ENCODE measurements around the gene JAGN1.
"Not testable (repeated sequence)": the region's sequence is repeated elsewhere in the genome, so short reads cannot be mapped to it uniquely, and the experiment has no call there.

Gene JAGN1

DNA sequence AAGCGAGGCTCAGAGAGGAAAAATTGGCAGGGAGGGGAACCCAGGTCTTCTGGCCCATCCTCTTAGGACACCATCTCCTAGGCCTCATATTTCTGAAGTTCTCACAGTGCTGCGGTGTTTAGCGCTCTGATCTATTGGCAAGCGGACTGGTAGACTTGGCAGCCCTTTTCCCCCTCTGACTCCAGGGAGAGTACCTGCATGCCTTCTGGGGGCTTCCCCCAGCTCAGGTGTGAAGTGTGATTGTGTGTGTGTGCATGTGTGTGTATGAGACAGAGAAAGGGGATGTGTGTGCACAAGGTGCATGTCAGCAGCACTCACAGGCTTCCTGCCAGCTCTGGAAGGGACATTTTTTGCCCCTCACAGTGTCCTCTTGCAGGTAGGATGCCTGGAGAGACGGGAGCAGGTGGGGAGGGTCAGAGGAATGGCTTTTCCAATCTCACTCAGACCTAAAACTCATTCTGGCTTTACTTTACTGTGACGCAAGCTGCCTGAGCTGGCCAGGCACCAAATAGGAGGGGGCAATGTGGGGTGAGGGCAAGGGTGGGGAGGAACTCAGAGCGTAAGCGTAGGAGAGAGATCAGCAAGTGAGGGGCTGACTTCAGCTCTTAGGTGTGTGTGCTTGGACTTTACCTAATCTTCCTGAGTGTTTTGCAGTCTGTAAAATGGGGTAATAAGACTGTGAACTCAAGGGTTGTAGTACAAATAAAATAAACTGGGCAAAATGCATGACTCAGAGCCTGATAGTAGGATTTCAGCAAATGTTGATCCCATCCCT lies 8.2 kb downstream of the JAGN1 start:
- no peak for DNase-seq (ENCODE audit: low read depth)

DNA sequence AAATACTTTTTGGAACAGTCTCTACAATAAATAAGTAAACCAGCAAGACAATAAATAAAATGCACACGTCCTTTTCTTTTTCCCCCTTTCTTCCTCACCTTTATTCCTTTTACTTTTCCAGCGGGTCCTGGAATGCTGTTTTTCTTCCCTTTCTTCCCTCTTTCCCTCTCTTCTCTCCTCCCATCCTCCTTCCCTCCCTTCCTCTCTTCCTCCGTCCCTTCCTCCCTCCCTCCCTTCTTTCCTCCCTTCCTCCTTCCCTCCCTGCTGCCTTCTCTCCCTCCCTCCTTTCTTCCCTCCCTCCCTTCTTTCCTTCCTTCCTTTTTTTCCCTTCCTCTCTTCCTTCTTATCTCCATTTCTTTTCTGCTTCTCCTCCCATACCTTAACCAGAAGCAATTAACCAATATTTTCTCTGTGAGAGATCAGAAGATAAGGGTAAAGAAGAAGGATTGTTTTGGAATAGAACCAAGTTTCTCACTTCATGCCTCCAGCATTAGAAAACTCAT lies 8.9 kb downstream of the JAGN1 start:
- DNase-seq (ENCODE audit: low read depth), result no peak

DNA sequence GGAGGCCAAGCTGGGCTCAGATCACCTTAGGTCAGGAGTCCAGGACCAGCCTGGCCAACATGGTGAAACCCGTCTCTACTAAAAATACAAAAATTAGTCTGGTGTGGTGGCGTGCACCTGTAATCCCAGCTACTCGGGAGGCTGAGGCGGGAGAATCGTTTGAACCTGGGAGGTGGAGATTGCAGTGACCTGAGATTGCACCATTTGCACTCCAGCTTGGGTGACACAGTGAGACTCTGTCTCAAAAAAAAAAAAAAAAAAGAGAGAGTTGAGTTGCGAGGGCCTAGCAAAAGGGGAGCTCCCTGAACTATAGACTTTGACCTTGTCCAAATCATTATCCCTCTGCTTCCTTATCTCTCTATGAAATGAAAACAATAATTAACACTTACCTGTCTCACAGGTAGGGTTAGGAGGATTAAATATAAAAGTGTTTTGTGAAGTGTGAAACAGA lies 10.6 kb downstream of the JAGN1 start:
- not testable (repeated sequence) for DNase-seq (ENCODE audit: low read depth)

DNA sequence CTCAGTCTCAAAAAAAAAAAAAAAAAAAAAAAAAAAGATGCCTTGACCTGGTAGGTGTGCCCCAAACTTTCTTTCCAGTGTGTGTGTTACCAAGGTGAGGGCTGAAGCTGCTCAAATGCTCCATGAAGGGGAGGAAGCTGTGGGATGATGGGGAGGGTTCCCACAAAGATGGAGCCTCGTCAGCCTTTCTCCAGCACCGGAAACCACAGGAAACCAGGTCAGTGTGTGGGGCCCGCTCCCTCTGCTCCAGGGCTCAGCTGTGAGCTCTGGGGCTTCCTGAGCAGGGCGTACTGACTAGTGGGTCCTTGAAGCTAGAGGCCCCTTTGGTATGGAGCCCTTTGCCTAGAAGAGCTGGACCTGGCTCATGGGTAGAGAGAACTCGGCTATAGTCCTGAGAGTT lies 11.6 kb downstream of the JAGN1 start:
- DNase-seq (ENCODE audit: low read depth), result no peak

DNA sequence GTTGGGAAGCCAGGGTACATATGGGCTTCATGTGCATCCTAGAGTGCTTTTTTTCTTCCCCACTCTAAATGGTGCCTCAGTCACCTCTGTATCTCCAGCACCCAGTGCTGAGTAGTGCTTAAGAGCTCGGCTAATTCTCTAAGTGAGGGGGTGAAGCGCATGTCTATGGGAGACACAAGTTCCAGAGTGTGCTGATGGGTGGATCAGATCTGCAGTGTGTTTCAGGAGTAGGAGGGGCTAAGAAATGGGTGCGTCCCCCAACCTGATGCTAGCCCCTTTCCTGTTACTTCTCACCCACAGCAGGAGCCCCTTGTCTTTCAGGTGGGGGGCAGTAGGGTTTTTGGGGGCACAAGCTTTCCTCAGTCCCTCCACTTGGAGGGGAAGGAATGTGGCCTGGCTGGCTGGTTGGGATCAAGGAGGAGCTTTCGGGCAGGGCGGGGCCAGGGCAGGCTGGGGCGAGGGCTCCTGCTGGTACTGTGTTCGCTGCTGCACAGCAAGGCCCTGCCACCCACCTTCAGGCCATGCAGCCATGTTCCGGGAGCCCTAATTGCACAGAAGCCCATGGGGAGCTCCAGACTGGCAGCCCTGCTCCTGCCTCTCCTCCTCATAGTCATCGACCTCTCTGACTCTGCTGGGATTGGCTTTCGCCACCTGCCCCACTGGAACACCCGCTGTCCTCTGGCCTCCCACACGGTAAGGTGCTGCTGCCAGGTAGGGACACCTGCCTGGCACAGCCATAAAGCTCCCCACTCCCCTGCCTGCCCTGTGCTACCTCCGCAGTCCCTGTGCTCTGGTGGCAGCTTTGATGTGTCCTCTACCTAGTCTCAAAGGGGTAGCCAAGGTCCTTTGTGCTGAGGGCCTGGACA lies 12.2 kb downstream of the JAGN1 start, which contains the start of gene IL17RE:
Gene IL17RE, plus strand, starts transcription at position 477 of the 866 bp plus-strand sequence. Its CDS starts 85 bp downstream, at position 562.
- DNase-seq (ENCODE audit: low read depth), result no peak

DNA sequence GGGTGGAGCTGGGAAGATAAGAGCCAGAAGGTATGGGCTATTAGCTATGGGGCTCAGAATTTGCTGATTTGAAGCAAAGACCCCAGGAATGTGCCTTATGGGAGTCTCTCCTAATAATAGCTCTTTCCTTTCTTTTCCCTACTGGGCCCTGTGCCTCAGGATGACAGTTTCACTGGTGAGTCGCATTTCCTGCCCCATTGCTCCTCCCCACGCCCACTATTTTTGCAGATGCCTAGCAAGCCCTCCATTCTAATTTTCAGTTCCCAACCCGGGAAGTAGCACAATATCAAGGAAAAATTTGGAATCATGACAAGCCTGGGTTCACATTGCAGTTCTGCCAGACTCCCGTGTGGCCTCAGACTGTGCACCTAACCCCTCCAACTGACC lies 12.8 kb downstream of the JAGN1 start:
- DNase-seq (ENCODE audit: low read depth), result no peak

DNA sequence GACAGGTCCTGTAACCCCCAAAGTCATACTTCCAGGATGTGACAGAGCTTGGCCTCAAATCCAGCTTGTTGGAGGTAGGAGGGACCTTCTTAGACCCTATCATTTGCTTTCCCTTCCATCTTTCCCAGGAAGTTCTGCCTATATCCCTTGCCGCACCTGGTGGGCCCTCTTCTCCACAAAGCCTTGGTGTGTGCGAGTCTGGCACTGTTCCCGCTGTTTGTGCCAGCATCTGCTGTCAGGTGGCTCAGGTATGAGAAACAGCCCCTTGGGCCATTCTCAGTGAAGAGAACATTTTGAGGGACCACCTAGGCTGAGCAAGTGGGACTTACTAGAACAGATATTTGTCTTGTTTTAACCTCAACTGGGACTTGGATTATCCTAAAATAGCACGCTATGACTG lies 13.5 kb downstream of the JAGN1 start:
- no peak for DNase-seq (ENCODE audit: low read depth)

DNA sequence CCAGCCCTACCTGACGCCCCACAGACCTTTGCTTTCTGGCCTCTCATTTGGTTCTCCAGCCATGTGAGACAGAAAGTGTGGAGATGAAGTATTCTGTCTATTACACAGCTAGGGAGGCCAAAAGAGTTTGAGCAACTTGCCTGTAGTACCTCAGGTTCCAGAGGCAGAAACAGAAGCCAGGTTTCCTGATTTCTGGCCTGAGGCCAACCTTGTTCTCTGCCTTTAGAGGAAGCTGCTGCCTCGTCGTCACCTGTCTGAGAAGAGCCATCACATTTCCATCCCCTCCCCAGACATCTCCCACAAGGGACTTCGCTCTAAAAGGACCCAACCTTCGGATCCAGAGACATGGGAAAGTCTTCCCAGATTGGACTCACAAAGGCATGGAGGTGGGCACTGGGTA lies 16.1 kb downstream of the JAGN1 start:
- DNase-seq (ENCODE audit: low read depth), result no peak

DNA sequence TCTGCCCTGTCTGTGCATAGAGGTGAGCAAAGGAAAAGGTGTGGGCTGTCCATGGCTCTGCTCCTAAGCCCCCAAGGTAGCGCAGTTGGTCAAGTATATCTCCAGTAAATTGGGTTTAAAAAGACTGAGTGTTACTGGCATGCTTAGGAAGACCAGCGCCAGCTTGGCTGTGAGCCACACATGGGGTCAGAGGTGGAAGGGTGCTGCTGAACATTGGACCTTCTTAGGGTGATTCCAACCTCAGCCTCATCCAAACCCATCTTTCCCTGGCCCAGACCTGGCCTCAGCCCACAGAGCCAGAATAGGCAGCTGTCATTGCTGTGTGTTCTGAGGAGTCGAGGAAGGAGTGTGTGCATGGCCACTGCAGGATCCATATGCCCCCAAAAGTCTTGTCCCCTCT lies 17.9 kb downstream of the JAGN1 start:
- DNase-seq (ENCODE audit: low read depth), result no peak

DNA sequence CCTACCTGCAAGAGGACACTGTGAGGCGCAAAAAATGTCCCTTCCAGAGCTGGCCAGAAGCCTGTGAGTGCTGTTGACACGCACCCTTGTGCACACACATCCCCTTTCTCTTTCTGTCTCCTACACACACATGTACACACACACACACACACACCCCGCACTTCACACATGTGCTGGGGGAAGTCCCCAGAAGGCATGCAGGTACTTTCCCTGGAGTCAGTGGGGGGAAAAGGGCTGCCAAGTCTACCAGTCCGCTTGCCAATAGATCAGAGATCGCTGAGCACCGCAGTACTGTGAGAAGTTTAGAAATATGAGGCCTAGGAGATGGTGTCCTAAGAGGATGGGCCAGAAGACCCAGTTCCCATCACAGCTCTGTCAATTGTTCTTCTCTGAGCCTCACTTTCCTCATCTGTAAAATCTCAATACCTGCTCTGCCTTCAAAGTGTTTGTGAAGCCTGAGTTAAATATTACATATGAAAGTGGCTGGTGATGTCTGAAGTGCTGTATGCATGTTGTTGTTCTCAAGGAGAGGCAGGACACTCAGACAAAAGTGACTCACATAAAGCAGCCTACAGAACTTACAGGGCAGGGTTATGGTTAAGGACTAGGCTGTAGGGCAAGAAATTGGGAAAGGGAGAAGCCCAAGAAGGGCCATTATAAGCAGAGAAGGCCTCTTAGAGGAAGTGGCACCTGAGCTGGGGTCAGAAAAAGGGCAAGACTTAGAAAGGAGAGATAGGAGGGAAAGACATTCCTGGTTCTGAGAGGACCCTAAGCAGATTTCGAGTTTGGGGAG lies 19.0 kb downstream of the JAGN1 start:
- DNase-seq (ENCODE audit: low read depth), result no peak

DNA sequence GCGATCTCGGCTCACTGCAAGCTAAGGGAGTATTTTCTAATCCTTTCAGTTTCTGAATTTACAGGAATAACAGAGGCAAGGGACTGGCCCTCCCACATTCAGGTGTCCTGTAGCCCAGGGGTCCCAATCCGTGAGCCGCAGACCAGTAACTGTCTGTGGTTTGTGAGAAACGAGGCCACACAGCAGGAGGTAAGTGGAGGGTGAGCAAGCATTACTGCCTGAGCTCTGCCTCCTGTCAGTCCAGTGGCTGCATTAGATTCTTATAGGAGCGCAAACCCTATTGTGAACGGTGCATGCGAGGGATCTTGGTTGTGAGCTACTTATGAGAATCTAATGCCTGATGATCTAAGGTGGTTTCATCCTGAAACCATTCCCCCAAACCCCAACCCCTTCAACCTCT lies 21.5 kb downstream of the JAGN1 start:
- DNase-seq (ENCODE audit: low read depth), result no peak

DNA sequence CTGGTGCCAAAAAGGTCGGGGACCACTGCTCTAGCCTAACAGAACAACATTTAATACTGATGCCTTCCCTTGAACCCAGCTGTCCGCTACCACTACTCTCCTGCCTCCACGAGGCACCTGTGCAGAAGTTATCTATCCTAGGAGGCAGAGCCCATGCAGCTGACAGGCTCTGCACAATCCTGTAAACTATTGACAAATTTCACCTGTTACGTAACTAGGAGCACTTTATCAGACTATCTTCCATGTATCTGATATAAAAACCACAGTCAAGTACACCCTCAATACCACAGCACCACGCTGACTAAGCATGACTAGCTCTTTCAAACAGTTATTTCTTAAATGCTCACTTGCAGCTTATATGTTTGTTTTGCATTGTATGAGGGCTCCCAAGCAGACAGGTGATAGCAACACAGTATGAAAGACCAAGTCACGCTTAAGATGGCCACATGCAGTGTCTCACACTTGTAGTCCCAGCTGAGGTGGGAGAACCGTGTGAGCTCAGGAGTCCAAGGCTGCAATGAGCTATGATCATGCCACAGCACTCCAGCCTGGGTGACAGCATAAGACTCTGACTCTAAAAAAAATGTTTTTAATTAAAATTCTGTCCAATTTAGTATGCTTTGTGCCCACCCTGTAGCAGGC lies 22.0 kb downstream of the JAGN1 start:
- DNase-seq (ENCODE audit: low read depth), result peak; percentile 21

DNA sequence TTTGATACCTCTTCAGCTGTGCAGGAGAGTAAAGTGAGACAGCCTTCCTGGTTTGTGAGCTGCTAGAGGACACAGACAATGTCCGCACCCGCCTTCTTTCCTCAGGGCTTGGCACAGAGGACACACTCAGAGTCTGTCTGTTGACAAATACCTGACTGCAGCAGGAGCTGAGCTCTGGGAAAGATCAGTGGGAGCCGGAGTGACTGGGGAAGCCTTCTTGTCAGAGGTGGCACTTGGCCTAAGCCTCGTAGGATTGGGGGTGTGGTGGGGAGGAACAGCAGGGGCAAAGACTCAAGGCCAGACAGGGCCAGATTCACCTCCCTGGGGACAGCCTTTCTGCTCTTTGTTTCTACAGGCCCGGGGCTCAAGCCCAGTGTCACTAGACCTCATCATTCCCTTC lies 23.2 kb downstream of the JAGN1 start:
- no peak for DNase-seq (ENCODE audit: low read depth)

DNA sequence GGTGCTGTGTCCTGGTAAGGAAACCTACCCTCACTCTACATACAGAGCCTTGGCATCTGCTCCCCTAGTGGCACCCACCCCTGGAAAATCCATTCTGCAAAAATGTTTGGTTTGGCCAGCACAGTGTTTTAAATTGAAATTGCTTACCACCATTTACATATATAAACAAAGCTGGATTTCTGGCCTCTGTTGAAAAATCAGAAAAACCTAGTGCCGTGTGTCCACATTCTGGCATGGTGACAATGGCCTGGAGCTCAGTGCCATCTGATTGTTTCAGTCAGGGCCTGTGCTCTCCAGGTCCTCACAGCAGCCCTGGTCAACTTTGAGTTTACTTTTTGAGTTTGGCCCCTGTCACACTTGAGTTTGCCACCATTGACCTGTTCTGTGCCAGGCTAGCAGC lies 23.6 kb downstream of the JAGN1 start:
- no peak for DNase-seq (ENCODE audit: low read depth)

DNA sequence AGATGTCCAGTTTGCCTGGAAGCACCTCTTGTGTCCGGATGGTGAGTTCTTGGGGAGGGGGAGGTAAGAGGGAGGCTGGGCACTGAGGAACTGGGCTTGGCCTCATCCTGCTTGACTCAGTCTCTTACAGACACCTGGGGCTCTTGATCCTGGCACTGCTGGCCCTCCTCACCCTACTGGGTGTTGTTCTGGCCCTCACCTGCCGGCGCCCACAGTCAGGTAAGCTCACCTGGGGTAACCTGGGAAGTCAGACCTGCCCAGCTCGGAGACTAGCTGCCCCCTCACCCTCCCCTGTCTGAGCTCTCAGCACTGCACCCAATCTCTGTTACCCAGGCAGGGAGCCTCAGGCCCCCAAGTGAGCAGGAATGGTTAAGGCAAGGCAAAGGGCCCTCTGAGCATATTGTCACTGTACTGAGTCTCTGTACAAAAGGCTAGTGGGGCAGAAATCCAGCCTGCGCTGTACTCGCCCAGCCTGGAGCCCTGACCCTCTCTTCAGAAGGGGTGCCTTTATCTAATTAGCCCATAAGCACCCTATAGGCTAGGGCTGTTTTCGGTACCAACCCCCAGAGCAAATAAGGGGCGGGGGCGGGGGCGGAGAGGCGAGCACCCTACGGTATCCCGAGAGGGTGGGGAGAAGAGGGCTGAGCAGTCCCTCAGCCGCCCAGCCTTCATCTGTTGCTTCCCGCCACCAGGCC lies 24.3 kb downstream of the JAGN1 start:
- no peak for DNase-seq (ENCODE audit: low read depth)

DNA sequence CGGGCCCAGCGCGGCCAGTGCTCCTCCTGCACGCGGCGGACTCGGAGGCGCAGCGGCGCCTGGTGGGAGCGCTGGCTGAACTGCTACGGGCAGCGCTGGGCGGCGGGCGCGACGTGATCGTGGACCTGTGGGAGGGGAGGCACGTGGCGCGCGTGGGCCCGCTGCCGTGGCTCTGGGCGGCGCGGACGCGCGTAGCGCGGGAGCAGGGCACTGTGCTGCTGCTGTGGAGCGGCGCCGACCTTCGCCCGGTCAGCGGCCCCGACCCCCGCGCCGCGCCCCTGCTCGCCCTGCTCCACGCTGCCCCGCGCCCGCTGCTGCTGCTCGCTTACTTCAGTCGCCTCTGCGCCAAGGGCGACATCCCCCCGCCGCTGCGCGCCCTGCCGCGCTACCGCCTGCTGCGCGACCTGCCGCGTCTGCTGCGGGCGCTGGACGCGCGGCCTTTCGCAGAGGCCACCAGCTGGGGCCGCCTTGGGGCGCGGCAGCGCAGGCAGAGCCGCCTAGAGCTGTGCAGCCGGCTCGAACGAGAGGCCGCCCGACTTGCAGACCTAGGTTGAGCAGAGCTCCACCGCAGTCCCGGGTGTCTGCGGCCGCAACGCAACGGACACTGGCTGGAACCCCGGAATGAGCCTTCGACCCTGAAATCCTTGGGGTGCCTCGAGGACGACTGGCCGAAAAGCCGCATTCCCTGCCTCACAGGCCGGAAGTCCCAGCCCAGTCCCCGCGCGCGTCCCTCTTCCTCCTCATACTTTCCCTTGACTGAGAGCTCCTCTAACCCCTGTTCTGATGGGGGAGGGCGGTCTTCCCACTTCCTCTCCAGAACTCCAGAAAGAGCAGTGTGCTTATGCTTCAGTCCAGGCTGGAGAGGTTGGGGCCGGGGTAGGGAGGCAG lies 25.1 kb downstream of the JAGN1 start:
- no peak for DNase-seq (ENCODE audit: low read depth)

DNA sequence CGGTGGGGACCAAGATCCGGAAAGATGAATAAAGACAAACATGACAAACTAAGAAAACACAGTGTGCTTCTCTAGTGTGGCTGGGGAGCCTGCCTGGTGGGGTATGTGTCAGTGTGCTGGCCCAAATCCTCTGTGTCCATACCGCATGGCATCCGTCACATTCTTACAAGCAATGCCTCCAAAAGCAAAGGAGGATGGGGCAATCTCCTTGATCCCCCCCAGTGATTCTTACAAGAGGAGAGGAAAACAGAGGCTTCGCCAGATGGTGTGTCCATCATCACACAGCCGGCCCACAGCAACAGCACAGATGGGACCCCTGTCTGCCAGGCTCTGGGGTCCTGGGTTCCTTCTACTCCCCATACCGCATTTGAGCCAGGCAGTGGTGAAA lies 25.9 kb downstream of the JAGN1 start:
- DNase-seq (ENCODE audit: low read depth), result no peak

DNA sequence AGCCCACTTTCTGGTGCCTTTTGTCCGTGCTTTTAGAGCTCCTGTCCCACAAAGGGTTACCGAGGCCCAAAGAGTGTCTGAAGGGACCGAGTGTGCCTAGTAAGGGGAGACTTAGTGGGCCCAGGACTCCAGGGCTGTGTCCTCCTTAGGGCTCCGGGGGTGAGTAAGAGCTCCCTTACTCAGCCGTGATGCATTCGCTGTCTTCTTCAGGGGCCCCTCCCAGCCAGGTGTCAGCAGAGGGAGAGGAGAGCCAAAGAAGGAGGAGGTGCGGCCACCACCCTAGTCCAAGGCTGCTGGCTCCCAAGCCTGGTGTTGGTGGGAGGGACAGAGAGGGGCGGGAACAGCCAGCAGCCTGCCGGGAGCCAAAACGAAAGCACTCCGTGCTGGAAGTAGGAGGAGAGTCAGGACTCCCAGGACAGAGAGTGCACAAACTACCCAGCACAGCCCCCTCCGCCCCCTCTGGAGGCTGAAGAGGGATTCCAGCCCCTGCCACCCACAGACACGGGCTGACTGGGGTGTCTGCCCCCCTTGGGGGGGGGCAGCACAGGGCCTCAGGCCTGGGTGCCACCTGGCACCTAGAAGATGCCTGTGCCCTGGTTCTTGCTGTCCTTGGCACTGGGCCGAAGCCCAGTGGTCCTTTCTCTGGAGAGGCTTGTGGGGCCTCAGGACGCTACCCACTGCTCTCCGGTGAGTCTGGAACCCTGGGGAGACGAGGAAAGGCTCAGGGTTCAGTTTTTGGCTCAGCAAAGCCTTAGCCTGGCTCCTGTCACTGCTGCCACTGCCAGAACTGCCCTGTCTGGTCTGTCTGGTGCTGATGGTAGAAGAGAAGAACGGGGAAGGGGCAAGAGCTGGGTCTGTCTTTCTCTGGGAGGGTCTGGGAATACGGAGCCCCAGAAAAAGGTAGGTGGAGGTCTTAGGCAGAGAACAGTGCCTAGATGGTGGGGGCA lies 26.6 kb downstream of the JAGN1 start, which contains the start of gene IL17RC:
Gene IL17RC, plus strand, starts transcription at position 365 of the 947 bp plus-strand sequence. Its CDS starts 218 bp downstream, at position 583.
- DNase-seq (ENCODE audit: low read depth), result peak; percentile 35

DNA sequence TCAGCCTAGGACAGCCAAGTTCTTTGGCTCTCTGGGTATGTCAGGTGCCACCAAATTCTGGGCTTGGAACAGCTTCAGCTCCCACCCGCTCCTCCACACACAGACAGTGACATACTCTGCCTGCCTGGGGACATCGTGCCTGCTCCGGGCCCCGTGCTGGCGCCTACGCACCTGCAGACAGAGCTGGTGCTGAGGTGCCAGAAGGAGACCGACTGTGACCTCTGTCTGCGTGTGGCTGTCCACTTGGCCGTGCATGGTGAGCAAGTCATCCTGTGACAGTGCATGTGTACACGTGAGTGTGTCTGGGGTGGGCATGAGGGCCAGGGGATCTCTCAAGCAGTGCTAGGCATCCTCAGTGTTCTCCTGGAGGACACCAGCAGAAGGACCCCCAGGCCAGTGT lies 27.4 kb downstream of the JAGN1 start:
- no peak for DNase-seq (ENCODE audit: low read depth)
